Panc1 (cell line): ENCODE data around the gene DLL4.

Experiments used
- CTCF ChIP-seq: fragments of 450-650 bp; IDR thresholded peaks from 2 replicates; pipeline ENCODE4 v1.5.1; 2017; ENCODE audit warnings: mild to moderate bottlenecking
- POLR2AphosphoS5 ChIP-seq: IDR thresholded peaks from 2 replicates; pipeline ENCODE4 v1.6.1; 2012; ENCODE audit warnings: mild to moderate bottlenecking, low read depth, low read length, moderate library complexity
- REST ChIP-seq, 2 experiments: IDR thresholded peaks; 2 replicates each; pipeline ENCODE4 v1.6.1; 2011 to 2012; ENCODE audit warnings: low read depth in 2 of 2, control low read depth in 1 of 2, low read length in 1 of 2, mild to moderate bottlenecking in 1 of 2, moderate library complexity in 1 of 2; ENCODE audit not compliant: insufficient read depth in 1 of 2
- SIN3A ChIP-seq: IDR thresholded peaks from 2 replicates; pipeline ENCODE4 v1.6.1; 2012; ENCODE audit warnings: low read depth, mild to moderate bottlenecking, low read length, moderate library complexity, borderline replicate concordance; ENCODE audit not compliant: insufficient read depth

DNA sequence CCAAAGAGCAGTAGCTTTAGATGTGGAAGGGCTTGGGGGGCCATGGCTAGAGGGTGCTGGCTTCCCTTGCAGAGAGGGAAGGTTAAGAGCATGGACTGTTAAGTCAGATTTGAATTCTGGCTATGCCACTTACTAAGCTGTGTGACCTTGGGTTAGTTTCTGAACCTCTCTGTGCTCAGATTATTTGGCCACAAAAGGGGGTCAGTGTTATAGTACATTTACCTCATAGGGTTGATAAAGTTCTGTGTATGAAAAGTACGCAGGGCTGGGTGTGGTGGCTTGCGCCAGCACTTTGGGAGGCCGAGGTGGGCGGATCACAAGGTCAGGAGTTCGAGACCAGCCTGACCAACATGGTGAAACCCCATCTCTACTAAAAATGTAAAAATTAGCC lies 28.1 kb upstream of the DLL4 start:
- TF ChIP-seq CTCF (no peak), POLR2AphosphoS5 (no peak), SIN3A (no peak), REST (IDR thresholded peaks at IDR 0.05; ENCODE audit: insufficient read depth in 1 of 2, low read depth in 2 of 2, low read length in 1 of 2) (no peak)
